Kidney (tissue), 14 donors: ENCODE data around the gene BDNF. TPM values are rescaled to one million over a fixed set of nuclear protein-coding genes. Genes with fewer than 3 reads are reported as not detected.

Experiments used
- DNase-seq, 5 donors: peaks; one replicate each; pipeline ENCODE4 v3.0.0-alpha.2; 2013 to 2020
- FAIRE-seq: peaks from 2 replicates; lab custom pipeline; 2012; peaks lifted over from hg19 to GRCh38; lab: Jason Lieb, UNC
- H3K27ac ChIP-seq, 2 donors: one replicate each; pipeline ENCODE4 v1.7.0; 2013; ENCODE audit warnings: low read depth in 2 of 2, low read length in 2 of 2, inconsistent platforms in 1 of 2
- H3K27me3 ChIP-seq: one replicate; pipeline ENCODE4 v1.7.1; 2013; ENCODE audit warnings: low read length, inconsistent platforms; ENCODE audit not compliant: control insufficient read depth, insufficient read depth
- H3K36me3 ChIP-seq, 3 donors: one replicate each; pipeline versions ENCODE4 v1.7.0 to v1.7.1; 2013; ENCODE audit warnings: low read length in 3 of 3, control low read depth in 1 of 3, inconsistent platforms in 1 of 3; ENCODE audit not compliant: insufficient read depth in 3 of 3, control insufficient read depth in 2 of 3
- H3K4me1 ChIP-seq, 3 donors: one replicate each; pipeline versions ENCODE4 v1.7.0 to v1.7.1; 2013; ENCODE audit warnings: low read length in 3 of 3, inconsistent platforms in 1 of 3, low read depth in 1 of 3; ENCODE audit not compliant: control insufficient read depth in 2 of 3, insufficient read depth in 2 of 3
- H3K4me3 ChIP-seq, 3 donors: one replicate each; pipeline versions ENCODE4 v1.7.0 to v1.8.1; 2013; ENCODE audit warnings: low read length in 3 of 3, control low read depth in 1 of 3, inconsistent platforms in 1 of 3
- H3K9ac ChIP-seq, 3 donors: one replicate each; pipeline versions ENCODE4 v1.7.0 to v1.7.1; 2013; ENCODE audit warnings: low read length in 3 of 3, control low read depth in 1 of 3, inconsistent platforms in 1 of 3
- H3K9me3 ChIP-seq, 3 donors: one replicate each; pipeline versions ENCODE4 v1.7.0 to v1.7.1; 2013; ENCODE audit warnings: low read length in 3 of 3, control low read depth in 1 of 3, inconsistent platforms in 1 of 3; ENCODE audit not compliant: control insufficient read depth in 2 of 3, insufficient read depth in 1 of 3
- CTCF ChIP-seq: IDR thresholded peaks from 3 replicates; pipeline ENCODE4 v1.5.1; 2012; ENCODE audit warnings: mild to moderate bottlenecking, moderate library complexity, borderline replicate concordance; ENCODE audit not compliant: insufficient read depth; ENCODE audit errors: extremely low read depth
- intact Hi-C: fragments of 100-400 bp; cut with DNase I; formaldehyde crosslinking; loops from one replicate; pipeline ENCODE4 v1.11.1; 2022
- polyA plus RNA-seq: library from polyadenylated mRNA; stranded (reverse); fragments of 350-450 nt; fragmentation: Illumina TruSeq; extraction: RNeasy Lipid Tissue Mini Kit (QIAGEN cat#74804); gene quantifications from one replicate; pipeline ENCODE4 v1.2.3, GENCODE V29; 2014; ENCODE audit warnings: low read depth, low replicate concordance; ENCODE audit not compliant: insufficient read depth
- total RNA-seq: library from RNA; stranded (reverse); fragmentation: NEBNext Ultra II Directional; extraction: Animal tissue kit (Norgen Biotek cat#: 25700); gene quantifications from one replicate; pipeline ENCODE4 v1.2.1, GENCODE V29; 2021
- donor health status: control.
- donor health status: control.
- donor health status: control.
- donor health status: control.
- donor health status: control.
- donor health status: DM: yes; HTN: yes; CAD: no.
- donor health status: Normal renal cell carcinoma (clear cell type).

Gene BDNF
- total and polyA plus RNA-seq, 2 donors from 2014 or later = 0.19 to 0.31 TPM

- Histone ChIP-seq H3K9me3 (no peaks in the 10 kb centered on the region), H3K4me3 (no peak overlapping the region), H3K36me3 (no peaks in the 10 kb centered on the region), H3K9ac (no peak overlapping the region), H3K27me3 (no peaks in the 10 kb centered on the region), H3K27ac (no peak overlapping the region), H3K4me1 (peaks cover 0 to 5% (median 2%) of the 10 kb centered on the region in 3 donors)
- no peak for TF ChIP-seq CTCF
- intact Hi-C loops = no loop called here
- FAIRE-seq (no peak), DNase-seq (no peak)
Observed at GRCh38 chr11:27653990-27654758, 46.1 kb downstream of the BDNF start.

- DNase-seq (no peak), FAIRE-seq (no peak)
- no peaks in the 10 kb centered on the region for H3K36me3 ChIP-seq
- no peak overlapping the region for H3K9ac ChIP-seq
- H3K27me3 ChIP-seq = no peaks in the 10 kb centered on the region
- no peak for TF ChIP-seq CTCF
- H3K27ac ChIP-seq = no peak overlapping the region
- H3K4me3 ChIP-seq = no peak overlapping the region
- H3K4me1 ChIP-seq = peaks cover 0 to 5% (median 2%) of the 10 kb centered on the region in 3 donors
- no peaks in the 10 kb centered on the region for H3K9me3 ChIP-seq
- intact Hi-C loops = no loop called here
Observed at GRCh38 chr11:27651711-27652110, 48.5 kb downstream of the BDNF start.

- H3K27ac ChIP-seq = no peak overlapping the region
- no peaks in the 10 kb centered on the region for H3K36me3 ChIP-seq
- H3K4me1 ChIP-seq = peaks cover 0 to 5% (median 2%) of the 10 kb centered on the region in 3 donors
- intact Hi-C loops = no loop called here
- no peak for FAIRE-seq
- no peak for TF ChIP-seq CTCF
- H3K4me3 ChIP-seq = no peak overlapping the region
- H3K9me3 ChIP-seq = no peaks in the 10 kb centered on the region
- DNase-seq = no peak
- no peak overlapping the region for H3K9ac ChIP-seq
- no peaks in the 10 kb centered on the region for H3K27me3 ChIP-seq
Observed at GRCh38 chr11:27650988-27651387, 49.3 kb downstream of the BDNF start.
